C4-2B (cell line): Measurements from ENCODE around the gene SLC2A14.

Experiments
- CTCF ChIP-seq: fragments of 450-650 bp; conservative IDR thresholded peaks from 2 replicates; pipeline ENCODE4 v1.5.1; 2017; ENCODE audit warnings: mild to moderate bottlenecking
- ZFX ChIP-seq: fragments of 450-650 bp; IDR thresholded peaks from 2 replicates; pipeline ENCODE4 v1.6.1; 2017

- TF ChIP-seq CTCF: no peak
- TF ChIP-seq ZFX: no peak
These were observed 74.9 kb downstream of the SLC2A14 start for GRCh38 chr12:7797698-7798398.
